Neural cell (in vitro differentiated cells): ENCODE measurements around the gene CCL1. TPM values are rescaled to one million over a fixed set of nuclear protein-coding genes. Genes with fewer than 3 reads are reported as not detected.

Source experiments
- H2AFZ ChIP-seq: fragments of 200-600, 300-800 bp; sonication (generic), shearing (Covaris generic); 2 replicates; pipeline ENCODE4 v1.6.0; 2014; ENCODE audit warnings: low read depth, mild to moderate bottlenecking, antibody characterized with exemption, low read length, moderate library complexity
- H3F3A ChIP-seq: fragments of 200-600 bp; shearing (Covaris generic); 2 replicates; pipeline ENCODE4 v1.6.1; 2016; ENCODE audit warnings: mild to moderate bottlenecking, moderate library complexity, mixed read lengths, antibody characterized with exemption, low read length; ENCODE audit not compliant: insufficient read depth, poor library complexity, severe bottlenecking
- H3K27ac ChIP-seq: fragments of 200-600, 300-800 bp; sonication (generic), shearing (Covaris generic); 2 replicates; pipeline ENCODE4 v1.5.1; 2014; ENCODE audit warnings: mild to moderate bottlenecking, low read length, moderate library complexity
- H3K27me3 ChIP-seq: fragments of 300-800, 200-600 bp; sonication (generic), shearing (Covaris generic); 2 replicates; pipeline ENCODE4 v1.6.0; 2014; ENCODE audit warnings: mild to moderate bottlenecking, low read depth, low read length, moderate library complexity; ENCODE audit not compliant: insufficient read depth
- H3K36me3 ChIP-seq: fragments of 300-800, 200-600 bp; sonication (generic), shearing (Covaris generic); 2 replicates; pipeline ENCODE4 v1.5.1; 2014; ENCODE audit warnings: mild to moderate bottlenecking, antibody characterized with exemption, low read length, moderate library complexity; ENCODE audit not compliant: insufficient read depth
- H3K4me2 ChIP-seq: fragments of 300-800, 200-600 bp; sonication (generic), shearing (Covaris generic); 2 replicates; pipeline ENCODE4 v1.6.0; 2014; ENCODE audit warnings: mild to moderate bottlenecking, low read length
- H3K4me3 ChIP-seq: fragments of 300-800, 200-600 bp; sonication (generic), shearing (Covaris generic); 2 replicates; pipeline ENCODE4 v1.5.1; 2014; ENCODE audit warnings: mild to moderate bottlenecking, low read length, moderate library complexity
- H3K79me2 ChIP-seq: fragments of 200-600 bp; shearing (Covaris generic); replicated peaks from 2 replicates; pipeline ENCODE4 v1.6.0; 2014; ENCODE audit warnings: mild to moderate bottlenecking, low read length, moderate library complexity; ENCODE audit not compliant: insufficient read depth
- H3K9ac ChIP-seq: fragments of 300-800, 200-600 bp; sonication (generic), shearing (Covaris generic); 2 replicates; pipeline ENCODE4 v1.6.1; 2016; ENCODE audit warnings: mild to moderate bottlenecking, low read length, mixed read lengths
- H3K9me2 ChIP-seq: fragments of 200-600 bp; shearing (Covaris generic); 2 replicates; pipeline ENCODE4 v1.6.1; 2016; ENCODE audit warnings: mild to moderate bottlenecking, low read length, mixed read lengths; ENCODE audit not compliant: insufficient read depth
- H3K9me3 ChIP-seq: fragments of 200-600, 300-800 bp; sonication (generic), shearing (Covaris generic); 2 replicates; pipeline ENCODE4 v1.6.1; 2016; ENCODE audit warnings: mild to moderate bottlenecking, mixed run types, low read length, moderate library complexity, mixed read lengths
- H4K20me1 ChIP-seq: fragments of 200-600 bp; shearing (Covaris generic); 2 replicates; pipeline ENCODE4 v1.6.1; 2016; ENCODE audit warnings: mild to moderate bottlenecking, mixed run types; ENCODE audit not compliant: insufficient read depth
- CTCF ChIP-seq: fragments of 450-650 bp; IDR thresholded peaks from 2 replicates; pipeline ENCODE4 v1.5.1; 2014; ENCODE audit warnings: antibody characterized with exemption, mild to moderate bottlenecking, moderate library complexity; ENCODE audit not compliant: poor library complexity, severe bottlenecking
- EP300 ChIP-seq: fragments of 450-650 bp; conservative IDR thresholded peaks from 2 replicates; pipeline ENCODE4 v1.6.1; 2014; ENCODE audit warnings: antibody characterized with exemption, mild to moderate bottlenecking, moderate library complexity; ENCODE audit not compliant: poor library complexity, severe bottlenecking
- EZH2 ChIP-seq: fragments of 200-600, 300-800 bp; shearing (Covaris generic), sonication (generic); IDR thresholded peaks from 2 replicates; pipeline ENCODE4 v1.6.1; 2014; ENCODE audit warnings: antibody characterized with exemption, low read length, borderline replicate concordance, mild to moderate bottlenecking; ENCODE audit not compliant: insufficient read depth, poor library complexity, severe bottlenecking
- MXI1 ChIP-seq: fragments of 450-650 bp; conservative IDR thresholded peaks from 2 replicates; pipeline ENCODE4 v1.6.1; 2014; ENCODE audit warnings: antibody characterized with exemption, mild to moderate bottlenecking; ENCODE audit not compliant: poor library complexity, severe bottlenecking
- POLR2AphosphoS5 ChIP-seq: IDR thresholded peaks from 2 replicates; pipeline ENCODE4 v1.6.1; 2012
- RAD21 ChIP-seq: fragments of 450-650 bp; conservative IDR thresholded peaks from 2 replicates; pipeline ENCODE4 v1.6.1; 2014; ENCODE audit warnings: antibody characterized with exemption, mild to moderate bottlenecking, moderate library complexity
- REST ChIP-seq: IDR thresholded peaks from 2 replicates; pipeline ENCODE4 v1.6.1; 2012; ENCODE audit warnings: borderline replicate concordance
- SMC3 ChIP-seq: fragments of 450-650 bp; conservative IDR thresholded peaks from 2 replicates; pipeline ENCODE4 v1.6.1; 2014; ENCODE audit warnings: antibody characterized with exemption, mild to moderate bottlenecking, moderate library complexity; ENCODE audit not compliant: poor library complexity
- TAF1 ChIP-seq: IDR thresholded peaks from 2 replicates; pipeline ENCODE4 v1.6.1; 2012; ENCODE audit warnings: low read depth
- polyA plus RNA-seq: library from polyadenylated mRNA; depleted of rRNA; stranded (reverse); fragments of >200 nt; gene quantifications from 2 replicates; pipeline ENCODE4 v1.2.3, GENCODE V29; 2014

The CCL1 gene
- polyA plus RNA-seq, 1 donor from 2014 or later, result not detected

GRCh38 chr17:34382621-34383124 lies 19.6 kb upstream of the CCL1 start:
- Histone ChIP-seq H3K27me3 (no peaks in the 10 kb centered on the region), H3K27ac (no peak overlapping the region), H3K9ac (no peak overlapping the region), H3K36me3 (no peaks in the 10 kb centered on the region), H3K4me3 (no peak overlapping the region), H2AFZ (no peak overlapping the region), H3K4me2 (no peak overlapping the region), H3F3A (no peaks in the 10 kb centered on the region), H3K9me2 (no peaks in the 10 kb centered on the region), H3K9me3 (no peaks in the 10 kb centered on the region), H4K20me1 (no peaks in the 10 kb centered on the region), H3K79me2 (no peaks in the 10 kb centered on the region)
- TF ChIP-seq EP300 (no peak), POLR2AphosphoS5 (no peak), CTCF (no peak)

DNA sequence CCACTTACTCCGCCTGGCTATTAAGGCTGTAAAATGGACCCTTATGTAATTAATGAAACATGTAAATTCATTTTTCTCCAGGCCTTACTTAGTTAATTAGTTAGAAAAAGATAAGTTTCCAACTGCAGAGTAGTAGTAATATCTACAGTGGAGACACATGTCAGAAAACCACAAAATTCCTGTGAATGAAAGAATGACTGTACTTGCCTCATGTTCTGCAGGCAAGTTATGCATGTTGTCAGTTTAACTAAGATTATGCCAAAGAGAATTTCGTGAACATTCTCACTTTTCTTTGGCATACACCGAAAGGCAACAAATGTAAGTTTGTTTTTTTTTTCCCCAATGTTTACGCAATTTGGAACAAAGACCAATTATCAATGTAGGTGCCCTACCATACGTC lies 16.8 kb upstream of the CCL1 start:
- no peak for TF ChIP-seq EP300
- TF ChIP-seq POLR2AphosphoS5, result no peak
- no peak for TF ChIP-seq MXI1
- TF ChIP-seq TAF1, result no peak
- TF ChIP-seq CTCF, result no peak
- TF ChIP-seq SMC3, result no peak
- no peak for TF ChIP-seq RAD21
- no peak for TF ChIP-seq REST
- no peak for TF ChIP-seq EZH2
- Histone ChIP-seq H4K20me1 (no peaks in the 10 kb centered on the region), H3K27ac (no peak overlapping the region), H3K79me2 (no peaks in the 10 kb centered on the region), H3K9ac (no peak overlapping the region), H3F3A (no peaks in the 10 kb centered on the region), H3K27me3 (no peaks in the 10 kb centered on the region), H2AFZ (no peak overlapping the region), H3K4me2 (no peak overlapping the region), H3K9me2 (no peaks in the 10 kb centered on the region), H3K36me3 (no peaks in the 10 kb centered on the region), H3K4me3 (no peak overlapping the region), H3K9me3 (no peaks in the 10 kb centered on the region)
